Lung (tissue), 12 donors: ENCODE results near the gene GIT1. TPM values are rescaled to one million over a fixed set of nuclear protein-coding genes. Genes with fewer than 3 reads are reported as not detected.

Experiments used
- ATAC-seq: fragments of 200-7000 bp; cut with Tn5 transposase; one replicate; pipeline ENCODE4 v1.9.1; 2020; ENCODE audit warnings: moderate number of reproducible peaks; ENCODE audit not compliant: insufficient read depth, low FRiP score
- DNase-seq, 3 donors: peaks; one replicate each; pipeline ENCODE4 v3.0.0-alpha.2; 2013 to 2017
- H3K27ac ChIP-seq, 2 donors: one replicate each; pipeline ENCODE4 v1.5.1; 2013; ENCODE audit warnings: mild to moderate bottlenecking in 2 of 2, moderate library complexity in 2 of 2, control low read depth in 1 of 2, inconsistent platforms in 1 of 2, low read depth in 1 of 2, low read length in 1 of 2
- H3K27me3 ChIP-seq, 3 donors: one replicate each; pipeline ENCODE4 v1.5.1; 2013; ENCODE audit warnings: low read length in 2 of 3; ENCODE audit not compliant: control insufficient read depth in 3 of 3, insufficient read depth in 3 of 3
- H3K36me3 ChIP-seq, 4 donors: one replicate each; pipeline ENCODE4 v1.5.1; 2013; ENCODE audit warnings: low read length in 4 of 4, mild to moderate bottlenecking in 1 of 4, moderate library complexity in 1 of 4; ENCODE audit not compliant: control insufficient read depth in 4 of 4, insufficient read depth in 4 of 4
- H3K4me1 ChIP-seq, 5 donors: one replicate each; pipeline ENCODE4 v1.5.1; 2013; ENCODE audit warnings: low read length in 5 of 5, mild to moderate bottlenecking in 2 of 5, moderate library complexity in 1 of 5; ENCODE audit not compliant: control insufficient read depth in 5 of 5, insufficient read depth in 5 of 5
- H3K4me3 ChIP-seq: one replicate; pipeline ENCODE4 v1.5.1; 2013; ENCODE audit warnings: mild to moderate bottlenecking, control low read depth, moderate library complexity
- H3K9ac ChIP-seq, 2 donors: one replicate each; pipeline ENCODE4 v1.5.1; 2013; ENCODE audit warnings: low read length in 2 of 2, control low read depth in 1 of 2; ENCODE audit not compliant: insufficient read depth in 1 of 2
- H3K9me3 ChIP-seq, 4 donors: one replicate each; pipeline ENCODE4 v1.5.1; 2013; ENCODE audit warnings: low read length in 3 of 4, mild to moderate bottlenecking in 1 of 4, moderate library complexity in 1 of 4; ENCODE audit not compliant: control insufficient read depth in 4 of 4, insufficient read depth in 3 of 4
- WGBS, 2 donors: extraction: QIAGEN DNeasy Blood & Tissue Kit; methylation state at CpG; one replicate each; pipeline ENCODE4 v1.1.7; 2013; 5-methylcytosine and 5-hydroxymethylcytosine counted together
- polyA plus RNA-seq, 2 donors: library from polyadenylated mRNA; stranded (reverse); fragments of 200-250 nt; gene quantifications; one replicate each; pipeline ENCODE4 v1.2.1, GENCODE V29; 2013
- total RNA-seq, 2 donors: library from RNA; depleted of rRNA in 1 of 2; stranded (reverse); fragments of >200 nt in 1 of 2; gene quantifications; one replicate each; pipeline ENCODE4 v1.2.1, GENCODE V29; 2014 to 2021
- TF ChIP-seq, protein P1 (sequence below): IDR thresholded peaks from 2 replicates; pipeline ENCODE4 v1.5.1; 2012; ENCODE audit warnings: mild to moderate bottlenecking; ENCODE audit errors: control extremely low read depth, extremely low read depth
- donor health status: control.
- donor health status: control.
- donor health status: Bipolar disorder and iron deficiency.
- donor health status: healthy.
- donor health status: DM: yes; HTN: yes; CAD: no.

GIT1 gene
- total and polyA plus RNA-seq, 4 donors, result 29.8 to 49.9 (median 41.2) TPM

DNA sequence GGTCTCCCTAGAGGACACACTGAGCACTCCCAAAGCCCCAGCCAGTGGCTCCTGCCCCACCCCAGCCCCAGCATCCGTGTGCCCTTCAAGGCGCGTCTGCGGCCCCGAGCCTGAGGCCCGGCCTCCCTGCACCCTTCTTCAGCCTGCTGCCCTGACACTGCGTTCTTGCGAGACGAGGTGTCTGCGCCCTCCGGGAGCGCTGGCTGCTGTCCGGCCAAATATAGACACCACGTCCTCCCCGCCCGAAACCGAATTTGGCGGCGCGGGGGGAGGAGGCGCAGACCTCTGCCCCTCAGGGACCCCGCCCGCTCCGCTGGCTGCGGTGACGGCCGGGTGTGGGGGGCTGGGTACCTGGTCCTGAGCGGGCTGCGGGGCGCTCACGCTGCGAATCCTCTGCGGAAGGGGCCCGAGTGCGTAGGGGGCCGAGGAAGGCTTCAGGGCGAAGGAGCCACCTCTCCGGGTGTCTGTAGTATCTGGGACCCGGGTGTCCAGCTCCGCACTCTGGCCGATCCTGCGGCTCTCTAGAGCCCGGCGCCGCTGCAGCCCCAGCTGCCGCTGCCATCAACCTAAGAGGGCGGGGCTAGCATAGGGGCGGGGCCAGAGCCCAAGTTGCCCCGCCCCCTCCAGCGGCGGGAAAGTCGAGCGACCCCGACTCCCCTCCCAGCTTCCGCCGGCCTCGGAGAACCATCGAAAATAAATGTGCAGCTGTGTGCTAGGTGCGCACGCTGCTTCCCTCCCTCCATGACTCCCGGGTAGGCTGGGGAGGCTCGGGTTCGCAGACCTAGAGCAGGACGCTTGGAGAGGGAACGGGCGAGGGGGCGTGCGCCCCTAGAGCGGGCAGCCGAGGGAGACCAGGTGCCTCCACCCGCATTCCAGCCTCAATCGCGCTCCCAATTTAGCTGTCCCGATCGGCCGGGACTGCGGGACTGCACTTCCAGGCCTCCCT, 33.2 kb upstream of the GIT1 start, which contains the start of gene CORO6:
Gene CORO6 (minus strand): TSS at position 576 of the 946 bp plus-strand sequence. CDS start 1,491 bp downstream, outside the sequence.
- peaks cover 0 to 33% (median 30%) of the 10 kb centered on the region in 3 donors for H3K27me3 ChIP-seq
- peak within 1 kb of the TSS; percentile 44 for H3K4me3 ChIP-seq
- H3K9ac ChIP-seq, result no peak within 1 kb of the TSS
- peaks cover 0 to 3% (median 0%) of the 10 kb centered on the region in 4 donors for H3K36me3 ChIP-seq
- TF ChIP-seq, protein P1, sequence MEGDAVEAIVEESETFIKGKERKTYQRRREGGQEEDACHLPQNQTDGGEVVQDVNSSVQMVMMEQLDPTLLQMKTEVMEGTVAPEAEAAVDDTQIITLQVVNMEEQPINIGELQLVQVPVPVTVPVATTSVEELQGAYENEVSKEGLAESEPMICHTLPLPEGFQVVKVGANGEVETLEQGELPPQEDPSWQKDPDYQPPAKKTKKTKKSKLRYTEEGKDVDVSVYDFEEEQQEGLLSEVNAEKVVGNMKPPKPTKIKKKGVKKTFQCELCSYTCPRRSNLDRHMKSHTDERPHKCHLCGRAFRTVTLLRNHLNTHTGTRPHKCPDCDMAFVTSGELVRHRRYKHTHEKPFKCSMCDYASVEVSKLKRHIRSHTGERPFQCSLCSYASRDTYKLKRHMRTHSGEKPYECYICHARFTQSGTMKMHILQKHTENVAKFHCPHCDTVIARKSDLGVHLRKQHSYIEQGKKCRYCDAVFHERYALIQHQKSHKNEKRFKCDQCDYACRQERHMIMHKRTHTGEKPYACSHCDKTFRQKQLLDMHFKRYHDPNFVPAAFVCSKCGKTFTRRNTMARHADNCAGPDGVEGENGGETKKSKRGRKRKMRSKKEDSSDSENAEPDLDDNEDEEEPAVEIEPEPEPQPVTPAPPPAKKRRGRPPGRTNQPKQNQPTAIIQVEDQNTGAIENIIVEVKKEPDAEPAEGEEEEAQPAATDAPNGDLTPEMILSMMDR, result no peak
- peak within 1 kb of the TSS; percentile 16 to 93 for H3K27ac ChIP-seq
- peaks cover 0 to 17% (median 13%) of the 10 kb centered on the region in 5 donors for H3K4me1 ChIP-seq
- 2 to 3% methylated on average over 68 to 77 of the region's 77 CpGs for WGBS, 2 donors
- peak; percentile 60 for ATAC-seq
- peak; percentile 67 to 69 (median 67) for DNase-seq
- H3K9me3 ChIP-seq, result peaks cover 0 to 3% (median 0%) of the 10 kb centered on the region in 4 donors

- H3K27me3 ChIP-seq, result peaks cover 0 to 41% (median 39%) of the 10 kb centered on the region in 3 donors
- peak overlapping the region in 1 of 2 donors; percentile 93 for H3K27ac ChIP-seq
- no peak for DNase-seq
- peaks cover 0 to 3% (median 0%) of the 10 kb centered on the region in 4 donors for H3K36me3 ChIP-seq
- H3K4me3 ChIP-seq, result peak overlapping the region; percentile 44
- peaks cover 0 to 3% (median 0%) of the 10 kb centered on the region in 4 donors for H3K9me3 ChIP-seq
- no peak for ATAC-seq
- H3K9ac ChIP-seq, result no peak overlapping the region
- 78 to 84% methylated on average over 8 of the region's 8 CpGs for WGBS, 2 donors
- TF ChIP-seq, protein P1, result no peak
- H3K4me1 ChIP-seq, result peaks cover 0 to 25% (median 17%) of the 10 kb centered on the region in 5 donors
Observed at GRCh38 chr17:29621751-29622194, 32.3 kb upstream of the GIT1 start.

DNA sequence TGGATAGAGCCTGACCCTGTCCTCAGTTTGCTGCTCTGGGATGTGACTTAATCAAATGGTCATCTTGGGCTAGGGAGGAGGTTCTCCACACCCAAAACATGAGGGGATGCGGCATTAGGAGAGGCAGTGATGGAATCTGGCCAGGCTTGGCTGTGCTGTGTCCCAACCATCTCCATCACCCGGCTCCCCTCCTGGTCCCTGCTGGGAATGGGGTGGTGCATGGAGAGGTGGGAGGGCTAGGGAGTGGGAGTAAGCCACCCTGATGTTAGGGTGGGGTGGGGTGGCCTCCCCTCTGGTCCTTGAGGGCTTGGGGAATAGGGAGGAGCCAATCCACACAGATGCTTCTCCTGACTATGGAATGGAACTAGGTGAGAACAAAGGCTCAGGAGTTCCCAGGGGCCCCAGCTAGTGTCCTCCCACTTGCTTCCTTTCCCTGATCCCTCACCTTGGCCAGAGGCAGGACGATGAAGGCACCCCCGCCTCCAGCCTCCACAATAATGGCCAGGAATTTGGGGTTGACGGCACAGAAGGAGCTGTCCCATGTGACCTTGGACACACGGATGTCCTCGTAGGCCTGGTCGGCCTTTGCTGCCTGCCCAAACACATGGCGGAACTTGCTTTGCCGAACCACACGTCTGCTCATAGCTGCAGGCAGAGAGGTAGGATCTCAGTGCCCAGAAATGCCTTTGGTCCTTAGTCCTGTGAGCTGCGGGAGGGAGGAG, 31.5 kb upstream of the GIT1 start:
- ATAC-seq (no peak), DNase-seq (no peak)
- 95 to 98% methylated on average over 12 of the region's 12 CpGs for WGBS, 2 donors
- Histone ChIP-seq H3K36me3 (peaks cover 0 to 3% (median 0%) of the 10 kb centered on the region in 4 donors), H3K9ac (no peak overlapping the region), H3K27ac (peak overlapping the region in 1 of 2 donors; percentile 93), H3K4me1 (peaks cover 0 to 34% (median 23%) of the 10 kb centered on the region in 5 donors), H3K9me3 (peaks cover 0 to 3% (median 0%) of the 10 kb centered on the region in 4 donors), H3K4me3 (no peak overlapping the region), H3K27me3 (peaks cover 0 to 48% (median 47%) of the 10 kb centered on the region in 3 donors)
- TF ChIP-seq, protein P1, result no peak
